HepG2 (cell line): ENCODE results near the gene ST8SIA1. TPM values are rescaled to one million over a fixed set of nuclear protein-coding genes. Genes with fewer than 3 reads are reported as not detected.

ENCODE experiments used
- ATF7 ChIP-seq, 2 experiments: fragments of 450-650 bp in 1 of 2; sonication (generic) in 1 of 2; formaldehyde crosslinking in 1 of 2; IDR thresholded peaks; 2 replicates each; pipeline versions ENCODE4 v1.4.0 to v1.6.1; 2016 to 2020; ENCODE audit warnings: antibody characterized with exemption in 1 of 2, mild to moderate bottlenecking in 1 of 2, missing genetic modification reagents in 1 of 2
- RAD51 ChIP-seq: fragments of 450-650 bp; IDR thresholded peaks from 2 replicates; pipeline ENCODE4 v1.6.1; 2016; ENCODE audit warnings: borderline replicate concordance
- ZFP36L1 ChIP-seq: sonication (generic); formaldehyde crosslinking; IDR thresholded peaks from 2 replicates; pipeline ENCODE4 v1.8.0; 2022; ENCODE audit warnings: mild to moderate bottlenecking, missing genetic modification reagents, moderate library complexity
- ZNF556 ChIP-seq: sonication (generic); formaldehyde crosslinking; IDR thresholded peaks from 2 replicates; pipeline ENCODE4 v1.4.0; 2020; ENCODE audit warnings: mild to moderate bottlenecking, missing genetic modification reagents, borderline replicate concordance
- polyA plus RNA-seq, 8 experiments: library from polyadenylated mRNA; depleted of rRNA in 3 of 8; stranded (reverse) in 7 of 8; unstranded in 1 of 8; fragments of >200 nt; fragmentation: Illumina TruSeq in 4 of 8; extraction: Trizol in 4 of 8; gene quantifications; 2 replicates each; pipeline versions ENCODE4 v1.2.1 to v1.2.3, GENCODE V29; 2011 to 2016; ENCODE audit warnings: low read depth in 4 of 8, missing spikeins in 1 of 8, mixed read lengths in 1 of 8; ENCODE audit not compliant: insufficient read depth in 1 of 8
- total RNA-seq, 5 experiments: library from RNA; depleted of rRNA; stranded (reverse); fragments of >200 nt; fragmentation: Illumina TruSeq; extraction: Trizol; gene quantifications; 2 replicates each; pipeline ENCODE4 v1.2.3, GENCODE V29; 2016; ENCODE audit warnings: low read depth in 1 of 5
- TF ChIP-seq, protein P1 (sequence below): sonication (generic); formaldehyde crosslinking; IDR thresholded peaks from 2 replicates; pipeline ENCODE4 v1.4.0; 2020; ENCODE audit warnings: mild to moderate bottlenecking, missing genetic modification reagents
- TF ChIP-seq, protein P2 (sequence below): sonication (generic); formaldehyde crosslinking; IDR thresholded peaks from 2 replicates; pipeline ENCODE4 v1.4.0; 2020; ENCODE audit warnings: missing genetic modification reagents, borderline replicate concordance
- TF ChIP-seq, protein P3 (sequence below): sonication (generic); formaldehyde crosslinking; IDR thresholded peaks from 2 replicates; pipeline ENCODE4 v1.5.1; 2020; ENCODE audit warnings: mild to moderate bottlenecking, missing genetic modification reagents, moderate library complexity

The ST8SIA1 gene
- total and polyA plus RNA-seq, 2 of the 13 experiments (the other 11 are each of a cell fraction or from before 2014, with no cell fraction given), result not detected

DNA sequence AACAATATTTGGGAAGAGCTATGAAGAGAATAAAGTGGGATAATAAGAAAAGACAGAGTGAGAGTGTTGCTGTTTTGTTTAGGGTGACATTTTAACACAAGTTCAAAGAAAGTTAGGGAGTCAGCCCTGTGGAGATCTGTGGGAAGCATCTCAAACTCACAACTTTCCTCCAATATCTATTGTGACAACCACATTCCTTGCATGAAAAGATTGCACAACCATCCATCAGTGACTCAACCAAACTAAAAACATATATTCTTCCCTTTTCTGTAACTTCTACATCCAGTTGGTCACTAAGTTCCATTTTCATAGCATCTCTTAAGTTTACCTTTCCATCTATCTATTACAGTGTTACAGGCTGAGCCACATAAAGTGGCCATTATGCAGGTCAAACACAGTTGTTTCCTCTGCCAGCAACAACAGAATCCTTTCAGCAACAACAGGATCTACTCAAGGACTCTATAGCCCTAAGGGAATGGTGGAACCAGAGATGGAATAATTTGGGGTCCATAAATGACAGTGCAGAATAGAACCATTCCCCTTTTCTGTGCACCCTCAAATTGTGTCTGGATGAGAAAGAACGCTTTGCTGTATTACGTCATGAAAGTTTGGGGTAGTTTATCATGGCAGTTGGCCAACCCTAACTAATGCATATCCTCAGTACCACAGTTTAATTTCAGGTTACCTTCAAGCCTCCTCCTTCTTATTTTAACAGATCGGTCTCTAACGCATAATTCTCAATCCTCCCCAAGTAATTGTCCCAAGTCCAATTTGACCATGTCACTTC lies 118.8 kb downstream of the ST8SIA1 start (continued):
- TF ChIP-seq ATF7 (IDR thresholded peaks at IDR 0.05) (peak; percentile 63), ATF7 (CRISPR knock-in tag; IDR thresholded peaks at IDR 0.05) (no peak), ZNF556 (no peak), RAD51 (no peak), ZFP36L1 (no peak)
- TF ChIP-seq, protein P1, sequence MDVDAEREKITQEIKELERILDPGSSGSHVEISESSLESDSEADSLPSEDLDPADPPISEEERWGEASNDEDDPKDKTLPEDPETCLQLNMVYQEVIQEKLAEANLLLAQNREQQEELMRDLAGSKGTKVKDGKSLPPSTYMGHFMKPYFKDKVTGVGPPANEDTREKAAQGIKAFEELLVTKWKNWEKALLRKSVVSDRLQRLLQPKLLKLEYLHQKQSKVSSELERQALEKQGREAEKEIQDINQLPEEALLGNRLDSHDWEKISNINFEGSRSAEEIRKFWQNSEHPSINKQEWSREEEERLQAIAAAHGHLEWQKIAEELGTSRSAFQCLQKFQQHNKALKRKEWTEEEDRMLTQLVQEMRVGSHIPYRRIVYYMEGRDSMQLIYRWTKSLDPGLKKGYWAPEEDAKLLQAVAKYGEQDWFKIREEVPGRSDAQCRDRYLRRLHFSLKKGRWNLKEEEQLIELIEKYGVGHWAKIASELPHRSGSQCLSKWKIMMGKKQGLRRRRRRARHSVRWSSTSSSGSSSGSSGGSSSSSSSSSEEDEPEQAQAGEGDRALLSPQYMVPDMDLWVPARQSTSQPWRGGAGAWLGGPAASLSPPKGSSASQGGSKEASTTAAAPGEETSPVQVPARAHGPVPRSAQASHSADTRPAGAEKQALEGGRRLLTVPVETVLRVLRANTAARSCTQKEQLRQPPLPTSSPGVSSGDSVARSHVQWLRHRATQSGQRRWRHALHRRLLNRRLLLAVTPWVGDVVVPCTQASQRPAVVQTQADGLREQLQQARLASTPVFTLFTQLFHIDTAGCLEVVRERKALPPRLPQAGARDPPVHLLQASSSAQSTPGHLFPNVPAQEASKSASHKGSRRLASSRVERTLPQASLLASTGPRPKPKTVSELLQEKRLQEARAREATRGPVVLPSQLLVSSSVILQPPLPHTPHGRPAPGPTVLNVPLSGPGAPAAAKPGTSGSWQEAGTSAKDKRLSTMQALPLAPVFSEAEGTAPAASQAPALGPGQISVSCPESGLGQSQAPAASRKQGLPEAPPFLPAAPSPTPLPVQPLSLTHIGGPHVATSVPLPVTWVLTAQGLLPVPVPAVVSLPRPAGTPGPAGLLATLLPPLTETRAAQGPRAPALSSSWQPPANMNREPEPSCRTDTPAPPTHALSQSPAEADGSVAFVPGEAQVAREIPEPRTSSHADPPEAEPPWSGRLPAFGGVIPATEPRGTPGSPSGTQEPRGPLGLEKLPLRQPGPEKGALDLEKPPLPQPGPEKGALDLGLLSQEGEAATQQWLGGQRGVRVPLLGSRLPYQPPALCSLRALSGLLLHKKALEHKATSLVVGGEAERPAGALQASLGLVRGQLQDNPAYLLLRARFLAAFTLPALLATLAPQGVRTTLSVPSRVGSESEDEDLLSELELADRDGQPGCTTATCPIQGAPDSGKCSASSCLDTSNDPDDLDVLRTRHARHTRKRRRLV (CRISPR knock-in tag), result no peak
- TF ChIP-seq, protein P2, sequence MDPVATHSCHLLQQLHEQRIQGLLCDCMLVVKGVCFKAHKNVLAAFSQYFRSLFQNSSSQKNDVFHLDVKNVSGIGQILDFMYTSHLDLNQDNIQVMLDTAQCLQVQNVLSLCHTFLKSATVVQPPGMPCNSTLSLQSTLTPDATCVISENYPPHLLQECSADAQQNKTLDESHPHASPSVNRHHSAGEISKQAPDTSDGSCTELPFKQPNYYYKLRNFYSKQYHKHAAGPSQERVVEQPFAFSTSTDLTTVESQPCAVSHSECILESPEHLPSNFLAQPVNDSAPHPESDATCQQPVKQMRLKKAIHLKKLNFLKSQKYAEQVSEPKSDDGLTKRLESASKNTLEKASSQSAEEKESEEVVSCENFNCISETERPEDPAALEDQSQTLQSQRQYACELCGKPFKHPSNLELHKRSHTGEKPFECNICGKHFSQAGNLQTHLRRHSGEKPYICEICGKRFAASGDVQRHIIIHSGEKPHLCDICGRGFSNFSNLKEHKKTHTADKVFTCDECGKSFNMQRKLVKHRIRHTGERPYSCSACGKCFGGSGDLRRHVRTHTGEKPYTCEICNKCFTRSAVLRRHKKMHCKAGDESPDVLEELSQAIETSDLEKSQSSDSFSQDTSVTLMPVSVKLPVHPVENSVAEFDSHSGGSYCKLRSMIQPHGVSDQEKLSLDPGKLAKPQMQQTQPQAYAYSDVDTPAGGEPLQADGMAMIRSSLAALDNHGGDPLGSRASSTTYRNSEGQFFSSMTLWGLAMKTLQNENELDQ, result no peak
- TF ChIP-seq, protein P3, sequence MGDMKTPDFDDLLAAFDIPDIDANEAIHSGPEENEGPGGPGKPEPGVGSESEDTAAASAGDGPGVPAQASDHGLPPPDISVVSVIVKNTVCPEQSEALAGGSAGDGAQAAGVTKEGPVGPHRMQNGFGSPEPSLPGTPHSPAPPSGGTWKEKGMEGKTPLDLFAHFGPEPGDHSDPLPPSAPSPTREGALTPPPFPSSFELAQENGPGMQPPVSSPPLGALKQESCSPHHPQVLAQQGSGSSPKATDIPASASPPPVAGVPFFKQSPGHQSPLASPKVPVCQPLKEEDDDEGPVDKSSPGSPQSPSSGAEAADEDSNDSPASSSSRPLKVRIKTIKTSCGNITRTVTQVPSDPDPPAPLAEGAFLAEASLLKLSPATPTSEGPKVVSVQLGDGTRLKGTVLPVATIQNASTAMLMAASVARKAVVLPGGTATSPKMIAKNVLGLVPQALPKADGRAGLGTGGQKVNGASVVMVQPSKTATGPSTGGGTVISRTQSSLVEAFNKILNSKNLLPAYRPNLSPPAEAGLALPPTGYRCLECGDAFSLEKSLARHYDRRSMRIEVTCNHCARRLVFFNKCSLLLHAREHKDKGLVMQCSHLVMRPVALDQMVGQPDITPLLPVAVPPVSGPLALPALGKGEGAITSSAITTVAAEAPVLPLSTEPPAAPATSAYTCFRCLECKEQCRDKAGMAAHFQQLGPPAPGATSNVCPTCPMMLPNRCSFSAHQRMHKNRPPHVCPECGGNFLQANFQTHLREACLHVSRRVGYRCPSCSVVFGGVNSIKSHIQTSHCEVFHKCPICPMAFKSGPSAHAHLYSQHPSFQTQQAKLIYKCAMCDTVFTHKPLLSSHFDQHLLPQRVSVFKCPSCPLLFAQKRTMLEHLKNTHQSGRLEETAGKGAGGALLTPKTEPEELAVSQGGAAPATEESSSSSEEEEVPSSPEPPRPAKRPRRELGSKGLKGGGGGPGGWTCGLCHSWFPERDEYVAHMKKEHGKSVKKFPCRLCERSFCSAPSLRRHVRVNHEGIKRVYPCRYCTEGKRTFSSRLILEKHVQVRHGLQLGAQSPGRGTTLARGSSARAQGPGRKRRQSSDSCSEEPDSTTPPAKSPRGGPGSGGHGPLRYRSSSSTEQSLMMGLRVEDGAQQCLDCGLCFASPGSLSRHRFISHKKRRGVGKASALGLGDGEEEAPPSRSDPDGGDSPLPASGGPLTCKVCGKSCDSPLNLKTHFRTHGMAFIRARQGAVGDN (CRISPR knock-in tag), result no peak
